SU-DHL-6 (cell line): ENCODE measurements around the gene KIF3C.

Source experiments
- H2AFZ ChIP-seq: fragments of 200-600 bp; sonication (generic); 2 replicates; pipeline ENCODE4 v1.6.1; 2014; ENCODE audit warnings: low read depth, mild to moderate bottlenecking, moderate library complexity, mixed read lengths, antibody characterized with exemption, low read length; ENCODE audit not compliant: severe bottlenecking
- H3F3A ChIP-seq: fragments of 200-600 bp; shearing (Covaris generic); 2 replicates; pipeline ENCODE4 v1.6.0; 2016; ENCODE audit warnings: antibody characterized with exemption, mild to moderate bottlenecking; ENCODE audit not compliant: insufficient read depth
- H3K27ac ChIP-seq: fragments of 200-600 bp; sonication (generic); 2 replicates; pipeline ENCODE4 v1.5.1; 2016; ENCODE audit warnings: low read depth, mild to moderate bottlenecking, low read length, moderate library complexity, mixed read lengths
- H3K27me3 ChIP-seq: fragments of 200-600 bp; sonication (generic), shearing (Covaris generic); 2 replicates; pipeline ENCODE4 v1.6.0; 2014; ENCODE audit warnings: mild to moderate bottlenecking, low read length
- H3K36me3 ChIP-seq: fragments of 200-600 bp; sonication (generic); 2 replicates; pipeline ENCODE4 v1.6.1; 2014; ENCODE audit warnings: mild to moderate bottlenecking, low read length, mixed read lengths
- H3K4me2 ChIP-seq: fragments of 300-600, 200-600 bp; shearing (Covaris generic), sonication (generic); 2 replicates; pipeline ENCODE4 v1.6.0; 2014; ENCODE audit warnings: low read length, low read depth, mild to moderate bottlenecking; ENCODE audit not compliant: poor library complexity, severe bottlenecking
- H3K4me3 ChIP-seq: fragments of 200-600 bp; sonication (generic); 2 replicates; pipeline ENCODE4 v1.5.1; 2014; ENCODE audit warnings: antibody characterized with exemption, low read length, mild to moderate bottlenecking, mixed read lengths; ENCODE audit not compliant: insufficient read depth, poor library complexity, severe bottlenecking
- H3K79me2 ChIP-seq: fragments of 200-600 bp; sonication (generic); 2 replicates; pipeline ENCODE4 v1.6.1; 2014; ENCODE audit warnings: mild to moderate bottlenecking, low read length, moderate library complexity; ENCODE audit not compliant: insufficient read depth
- H3K9ac ChIP-seq: fragments of 200-600 bp; sonication (generic); 2 replicates; pipeline ENCODE4 v1.7.0; 2014; ENCODE audit warnings: mild to moderate bottlenecking, low read length
- H3K9me2 ChIP-seq: fragments of 200-600 bp; sonication (generic); replicated peaks from 2 replicates; pipeline ENCODE4 v1.6.1; 2014; ENCODE audit warnings: low read length; ENCODE audit not compliant: insufficient read depth
- H3K9me3 ChIP-seq: fragments of 200-600 bp; sonication (generic); 2 replicates; pipeline ENCODE4 v1.6.1; 2014; ENCODE audit warnings: low read length, mixed read lengths; ENCODE audit not compliant: insufficient read depth
- H4K20me1 ChIP-seq: fragments of 200-600 bp; sonication (generic); 2 replicates; pipeline ENCODE4 v1.6.1; 2014; ENCODE audit warnings: low read depth, mild to moderate bottlenecking, antibody characterized with exemption, low read length, moderate library complexity, mixed read lengths
- CTCF ChIP-seq: fragments of 200-600 bp; sonication (generic); IDR thresholded peaks from one replicate; pipeline ENCODE4 v1.5.1; 2017; ENCODE audit warnings: antibody characterized with exemption, mild to moderate bottlenecking, low read length, moderate library complexity; ENCODE audit not compliant: insufficient read depth, poor library complexity, severe bottlenecking
- EZH2phosphoT487 ChIP-seq: fragments of 200-600 bp; sonication (generic), shearing (Covaris generic); conservative IDR thresholded peaks from 2 replicates; pipeline ENCODE4 v1.6.1; 2018; ENCODE audit warnings: mild to moderate bottlenecking, antibody characterized with exemption, low read length, moderate library complexity, mixed read lengths

The KIF3C gene

GRCh38 chr2:26016012-26016705 lies 33.9 kb upstream of the KIF3C start:
- Histone ChIP-seq H3K36me3 (no peaks in the 10 kb centered on the region), H3K4me2 (no peak overlapping the region), H3K9me3 (no peaks in the 10 kb centered on the region), H3F3A (no peaks in the 10 kb centered on the region), H3K79me2 (no peaks in the 10 kb centered on the region), H3K27me3 (no peaks in the 10 kb centered on the region), H4K20me1 (no peaks in the 10 kb centered on the region), H3K9me2 (no peaks in the 10 kb centered on the region), H3K9ac (no peak overlapping the region), H2AFZ (no peak overlapping the region), H3K27ac (no peak overlapping the region), H3K4me3 (no peak overlapping the region)
- TF ChIP-seq EZH2phosphoT487 (no peak), CTCF (no peak)

- Histone ChIP-seq H3K36me3 (no peaks in the 10 kb centered on the region), H3K27ac (no peak overlapping the region), H3K4me2 (no peak overlapping the region), H3K9me3 (peaks cover 5% of the 10 kb centered on the region; the same call in 1 of the 2 replicates), H3K79me2 (no peaks in the 10 kb centered on the region), H3K27me3 (no peaks in the 10 kb centered on the region), H3F3A (no peaks in the 10 kb centered on the region), H4K20me1 (no peaks in the 10 kb centered on the region), H3K9me2 (no peaks in the 10 kb centered on the region), H2AFZ (no peak overlapping the region), H3K9ac (no peak overlapping the region), H3K4me3 (no peak overlapping the region)
- TF ChIP-seq CTCF (no peak), EZH2phosphoT487 (no peak)
These were observed 31.4 kb upstream of the KIF3C start for GRCh38 chr2:26013668-26014067.

- Histone ChIP-seq H3K36me3 (no peaks in the 10 kb centered on the region), H3K9me3 (peaks cover 5% of the 10 kb centered on the region; the same call in 1 of the 2 replicates), H3F3A (no peaks in the 10 kb centered on the region), H3K27me3 (no peaks in the 10 kb centered on the region), H3K9ac (no peak overlapping the region), H3K4me3 (no peak overlapping the region), H4K20me1 (no peaks in the 10 kb centered on the region), H3K4me2 (no peak overlapping the region), H3K27ac (no peak overlapping the region), H2AFZ (no peak overlapping the region), H3K9me2 (no peaks in the 10 kb centered on the region), H3K79me2 (no peaks in the 10 kb centered on the region)
- no peak for TF ChIP-seq EZH2phosphoT487
- no peak for TF ChIP-seq CTCF
These were observed 29.9 kb upstream of the KIF3C start for GRCh38 chr2:26011990-26012856.
